Psoas muscle (tissue), 8 donors: ENCODE measurements around the gene PLEKHG5. TPM values are rescaled to one million over a fixed set of nuclear protein-coding genes. Genes with fewer than 3 reads are reported as not detected.

ENCODE experiments used
- ATAC-seq, 4 donors: fragments of 200-7000 bp; cut with Tn5 transposase; one replicate each; pipeline ENCODE4 v1.9.1; 2020; ENCODE audit warnings: moderate library complexity in 3 of 4, mild to moderate bottlenecking in 2 of 4
- DNase-seq, 2 donors: peaks; one replicate each; pipeline ENCODE4 v3.0.0-alpha.2; 2020
- H3K27ac ChIP-seq: fragments of 200-600 bp; one replicate; pipeline ENCODE4 v1.8.0; 2022
- H3K27me3 ChIP-seq, 3 donors: fragments of 200-600 bp in 1 of 3; one replicate each; pipeline versions ENCODE4 v1.6.1 to v1.8.0; 2013 to 2022; ENCODE audit warnings: low read length in 2 of 3, mild to moderate bottlenecking in 2 of 3, moderate library complexity in 1 of 3; ENCODE audit not compliant: insufficient read depth in 3 of 3
- H3K36me3 ChIP-seq, 2 donors: fragments of 200-600 bp in 1 of 2; one replicate each; pipeline versions ENCODE4 v1.6.1 to v1.8.0; 2013 to 2022; ENCODE audit warnings: low read depth in 1 of 2, mild to moderate bottlenecking in 1 of 2, moderate library complexity in 1 of 2; ENCODE audit not compliant: insufficient read depth in 1 of 2
- H3K4me1 ChIP-seq: fragments of 200-600 bp; one replicate; pipeline ENCODE4 v1.8.0; 2022
- H3K4me3 ChIP-seq: fragments of 200-600 bp; one replicate; pipeline ENCODE4 v1.8.0; 2022; ENCODE audit warnings: mild to moderate bottlenecking
- H3K9me3 ChIP-seq: fragments of 200-600 bp; one replicate; pipeline ENCODE4 v1.8.0; 2022
- WGBS, 3 donors: extraction: QIAGEN DNeasy Blood & Tissue Kit; methylation state at CpG; one replicate each; pipeline versions ENCODE4 v1.1.6 to v1.1.7; 2013; 5-methylcytosine and 5-hydroxymethylcytosine counted together
- intact Hi-C, 2 donors: fragments of 100-400 bp; cut with DNase I; formaldehyde crosslinking; loops; one replicate each; pipeline versions ENCODE4 v1.11.0 to v1.14.2; 2022
- polyA plus RNA-seq, 3 donors: library from polyadenylated mRNA; stranded (reverse); fragments of 200-250 nt; gene quantifications; one replicate each; pipeline ENCODE4 v1.2.3, GENCODE V29; 2013
- total RNA-seq, 4 donors: library from RNA; stranded (reverse); fragmentation: NEBNext Ultra II Directional in 2 of 4; extraction: Animal tissue kit (Norgen Biotek cat#: 25700) in 2 of 4; gene quantifications; one replicate each; pipeline versions ENCODE4 v1.2.1 to v1.2.4, GENCODE V29; 2021 to 2023
- TF ChIP-seq, protein P1 (sequence below): fragments of 200-600 bp; IDR thresholded peaks from one replicate; pipeline ENCODE4 v1.8.0; 2022; ENCODE audit warnings: antibody characterized with exemption
- donor health status: healthy with polysubstance abuse.
- donor health status: DM: no; HTN: no; CAD: no; lungs with moderate emphysema.
- donor health status: Bipolar disorder and iron deficiency.
- donor health status: healthy.
- donor health status: DM: yes; HTN: yes; CAD: no.
- donor health status: DM: no; HTN: no; CAD: no.
- donor health status: DM: no; HTN: no; CAD: no.
- donor health status: DM: yes; HTN: yes; CAD: no.

The PLEKHG5 gene
- total and polyA plus RNA-seq, 7 donors, result 1.5 to 3.3 (median 2.6) TPM

DNA sequence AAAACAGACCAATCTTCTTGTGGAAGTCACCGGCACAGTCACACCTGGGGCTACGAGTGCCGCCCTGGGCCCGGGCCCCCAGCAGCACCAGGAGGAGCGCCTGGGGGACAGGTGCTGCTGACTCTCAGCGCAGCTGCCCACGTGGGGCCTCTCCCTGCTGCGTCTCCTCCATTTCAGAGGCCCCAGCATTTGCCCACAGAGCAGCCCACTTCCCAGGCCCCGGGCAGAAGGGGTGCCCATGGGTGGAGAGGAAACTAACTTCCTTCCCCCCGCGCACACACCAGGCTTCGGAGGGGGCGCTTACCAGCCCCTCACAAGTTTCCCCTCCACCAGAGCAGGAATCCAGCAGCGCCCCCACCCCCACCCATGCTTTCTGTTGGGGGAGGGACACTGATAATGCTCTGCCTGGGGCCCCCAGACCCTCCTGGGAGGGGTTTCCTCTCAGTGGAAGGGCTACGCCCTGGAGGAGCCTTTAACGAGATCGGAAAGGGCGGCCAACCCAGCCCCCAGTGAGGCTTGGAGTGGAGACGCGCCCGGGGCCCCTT is 25.9 kb downstream of the PLEKHG5 start:
- TF ChIP-seq, protein P1, sequence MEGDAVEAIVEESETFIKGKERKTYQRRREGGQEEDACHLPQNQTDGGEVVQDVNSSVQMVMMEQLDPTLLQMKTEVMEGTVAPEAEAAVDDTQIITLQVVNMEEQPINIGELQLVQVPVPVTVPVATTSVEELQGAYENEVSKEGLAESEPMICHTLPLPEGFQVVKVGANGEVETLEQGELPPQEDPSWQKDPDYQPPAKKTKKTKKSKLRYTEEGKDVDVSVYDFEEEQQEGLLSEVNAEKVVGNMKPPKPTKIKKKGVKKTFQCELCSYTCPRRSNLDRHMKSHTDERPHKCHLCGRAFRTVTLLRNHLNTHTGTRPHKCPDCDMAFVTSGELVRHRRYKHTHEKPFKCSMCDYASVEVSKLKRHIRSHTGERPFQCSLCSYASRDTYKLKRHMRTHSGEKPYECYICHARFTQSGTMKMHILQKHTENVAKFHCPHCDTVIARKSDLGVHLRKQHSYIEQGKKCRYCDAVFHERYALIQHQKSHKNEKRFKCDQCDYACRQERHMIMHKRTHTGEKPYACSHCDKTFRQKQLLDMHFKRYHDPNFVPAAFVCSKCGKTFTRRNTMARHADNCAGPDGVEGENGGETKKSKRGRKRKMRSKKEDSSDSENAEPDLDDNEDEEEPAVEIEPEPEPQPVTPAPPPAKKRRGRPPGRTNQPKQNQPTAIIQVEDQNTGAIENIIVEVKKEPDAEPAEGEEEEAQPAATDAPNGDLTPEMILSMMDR, result no peak
- Histone ChIP-seq H3K9me3 (no peaks in the 10 kb centered on the region), H3K27me3 (peaks cover 0 to 39% (median 7%) of the 10 kb centered on the region in 3 donors), H3K4me3 (no peak overlapping the region), H3K4me1 (no peaks in the 10 kb centered on the region), H3K36me3 (no peaks in the 10 kb centered on the region), H3K27ac (no peak overlapping the region)
- intact Hi-C loops, result no loop called here
- WGBS, 3 donors, result 66 to 67% (median 67%) methylated on average over 20 to 21 of the region's 21 CpGs
- no peak for DNase-seq
- ATAC-seq, result no peak

DNA sequence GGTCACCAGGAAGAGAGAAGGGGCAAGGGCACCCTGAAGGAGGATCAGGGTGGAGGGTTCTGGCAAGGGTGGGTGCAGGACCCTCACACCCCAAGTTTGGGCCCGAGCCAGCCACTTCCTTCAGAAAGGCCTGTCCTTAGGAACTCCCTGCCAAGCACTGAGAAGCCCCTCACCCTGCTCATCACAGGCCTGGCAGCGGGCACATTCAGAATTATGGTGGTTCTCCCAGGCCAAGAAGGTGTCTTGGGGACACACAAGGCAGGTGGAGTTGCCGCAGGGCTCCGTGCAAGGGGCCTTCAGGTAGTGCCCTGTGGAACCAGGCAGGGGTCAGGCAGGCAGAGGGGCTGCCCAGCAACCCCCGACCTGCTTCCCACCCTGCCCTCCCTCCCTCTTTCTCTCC is 26.6 kb downstream of the PLEKHG5 start:
- Histone ChIP-seq H3K27ac (no peak overlapping the region), H3K36me3 (no peaks in the 10 kb centered on the region), H3K9me3 (no peaks in the 10 kb centered on the region), H3K4me1 (no peaks in the 10 kb centered on the region), H3K27me3 (peaks cover 0 to 45% (median 7%) of the 10 kb centered on the region in 3 donors), H3K4me3 (no peak overlapping the region)
- DNase-seq, result no peak
- ATAC-seq, result no peak
- intact Hi-C loops, result no loop called here
- 87 to 92% (median 91%) methylated on average over 5 of the region's 5 CpGs for WGBS, 3 donors
- TF ChIP-seq, protein P1, result no peak

DNA sequence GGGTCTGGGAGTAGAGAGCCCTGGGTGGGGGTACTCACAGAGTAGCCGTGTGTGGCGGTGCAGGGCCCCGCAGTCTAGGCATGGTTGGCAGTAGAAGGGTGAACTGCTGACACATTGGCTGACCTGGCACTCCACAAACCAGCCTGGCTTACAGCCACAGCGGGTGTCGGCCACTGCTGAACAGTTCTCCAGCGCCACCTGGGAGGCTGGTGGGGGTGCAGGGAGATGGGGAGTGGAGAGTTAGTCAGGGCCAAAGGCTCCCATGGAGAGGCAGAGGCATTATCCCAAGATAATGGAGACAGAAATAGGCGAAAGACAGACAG is 27.0 kb downstream of the PLEKHG5 start:
- no peak overlapping the region for H3K27ac ChIP-seq
- DNase-seq, result no peak
- H3K27me3 ChIP-seq, result peaks cover 0 to 49% (median 11%) of the 10 kb centered on the region in 3 donors

DNA sequence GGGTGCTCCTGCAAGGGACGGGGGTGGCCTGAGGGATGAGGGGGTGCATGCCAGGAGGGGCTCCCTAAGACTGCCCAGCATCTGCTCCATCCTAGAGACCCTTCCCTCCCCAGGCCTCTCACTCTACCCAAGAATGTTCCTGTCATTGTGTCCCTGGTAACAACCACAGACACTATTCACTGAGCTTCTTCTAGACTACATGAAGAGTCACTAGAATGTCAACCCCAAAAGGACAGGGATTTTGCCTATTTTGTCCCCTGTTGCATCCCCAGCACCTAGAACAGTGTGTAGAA is 28.4 kb downstream of the PLEKHG5 start:
- H3K36me3 ChIP-seq, result no peaks in the 10 kb centered on the region
- H3K4me1 ChIP-seq, result no peaks in the 10 kb centered on the region
- DNase-seq, result no peak
- TF ChIP-seq, protein P1, result no peak
- H3K27me3 ChIP-seq, result peaks cover 0 to 52% (median 12%) of the 10 kb centered on the region in 3 donors
- no peaks in the 10 kb centered on the region for H3K9me3 ChIP-seq
- no peak overlapping the region for H3K4me3 ChIP-seq
- H3K27ac ChIP-seq, result no peak overlapping the region
- intact Hi-C loops, result no loop called here
- WGBS, 3 donors, result 74 to 83% (median 77%) methylated on average over 1 of the region's 1 CpG
- ATAC-seq, result no peak

More for the DNA sequence above, 27.0 kb downstream of the PLEKHG5 start:
- ATAC-seq, result peak in 3 of 4 donors; percentile 32 to 48 (median 46)
- WGBS, 3 donors, result 68 to 81% (median 81%) methylated on average over 7 of the region's 7 CpGs
- no peak overlapping the region for H3K4me3 ChIP-seq
- no peaks in the 10 kb centered on the region for H3K36me3 ChIP-seq
- H3K9me3 ChIP-seq, result no peaks in the 10 kb centered on the region
- intact Hi-C loops, result no loop called here
- no peaks in the 10 kb centered on the region for H3K4me1 ChIP-seq
- TF ChIP-seq, protein P1, result no peak

DNA sequence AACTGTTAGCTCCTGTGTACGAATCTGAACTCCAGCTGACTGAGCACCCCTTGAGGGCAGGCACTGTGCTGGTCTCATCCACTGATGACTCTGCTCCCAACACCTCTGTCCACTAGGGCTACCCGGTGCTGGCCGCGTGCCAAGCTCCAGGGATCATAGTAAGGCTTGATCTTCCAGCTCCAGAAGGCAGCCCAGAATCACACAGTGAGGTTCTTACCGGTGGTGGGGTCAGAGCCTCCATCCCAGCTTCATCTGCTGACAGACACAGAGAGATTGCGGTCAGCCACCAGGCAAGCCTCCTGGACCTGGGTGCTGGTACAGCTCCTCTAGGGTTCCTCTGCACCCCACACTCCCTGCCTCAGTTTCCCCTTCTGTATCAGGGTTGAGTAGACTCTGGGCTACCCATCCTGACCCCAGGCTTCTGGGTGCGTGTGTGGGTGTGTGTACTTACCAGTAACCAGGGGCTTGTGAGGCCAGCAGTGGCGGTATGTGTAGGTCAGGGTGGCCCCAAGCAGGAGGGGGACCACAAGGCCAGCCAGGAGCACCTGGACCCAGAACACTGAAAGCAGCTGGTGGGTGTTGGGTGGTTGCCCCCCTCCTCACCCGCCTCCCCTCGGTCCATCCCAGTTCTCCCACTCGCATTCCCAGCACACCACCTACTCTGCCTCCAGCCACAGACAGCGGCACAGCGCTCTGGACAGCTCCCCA is 28.9 kb downstream of the PLEKHG5 start:
- DNase-seq (no peak), ATAC-seq (no peak)
- no peaks in the 10 kb centered on the region for H3K4me1 ChIP-seq
- intact Hi-C loops, result no loop called here
- H3K36me3 ChIP-seq, result no peaks in the 10 kb centered on the region
- no peak overlapping the region for H3K4me3 ChIP-seq
- peaks cover 0 to 52% (median 12%) of the 10 kb centered on the region in 3 donors for H3K27me3 ChIP-seq
- 83 to 86% (median 84%) methylated on average over 13 of the region's 13 CpGs for WGBS, 3 donors
- no peak overlapping the region for H3K27ac ChIP-seq
- no peaks in the 10 kb centered on the region for H3K9me3 ChIP-seq
- TF ChIP-seq, protein P1, result no peak
